ENCODE results near the gene LGALS4.
"Not testable (repeated sequence)": the region's sequence is repeated elsewhere in the genome, so short reads cannot be mapped to it uniquely, and the experiment has no call there.

The LGALS4 gene

GRCh38 chr19:38766276-38767047 is 46.3 kb downstream of the LGALS4 start:
- no peak for DNase-seq

- DNase-seq = no peak
Observed at GRCh38 chr19:38765214-38765613, 47.5 kb downstream of the LGALS4 start.

GRCh38 chr19:38763795-38764220 is 48.9 kb downstream of the LGALS4 start:
- no peak for DNase-seq

GRCh38 chr19:38761884-38762389 is 50.8 kb downstream of the LGALS4 start:
- not testable (repeated sequence) for DNase-seq

GRCh38 chr19:38760805-38761517 is 51.8 kb downstream of the LGALS4 start:
- DNase-seq = not testable (repeated sequence)

- DNase-seq = no peak
Observed at GRCh38 chr19:38759590-38760003, 53.1 kb downstream of the LGALS4 start.

GRCh38 chr19:38754196-38754595 is 58.5 kb downstream of the LGALS4 start:
- not testable (repeated sequence) for DNase-seq

GRCh38 chr19:38753783-38754182 is 59.0 kb downstream of the LGALS4 start:
- not testable (repeated sequence) for DNase-seq

All from NCI-H526 treated with DMSO at 0.1 percent for 48 hours (cell line).